ENCODE results near the gene CLASP1.
"Not testable (repeated sequence)": the region's sequence is repeated elsewhere in the genome, so short reads cannot be mapped to it uniquely, and the experiment has no call there.

CLASP1 gene

DNA sequence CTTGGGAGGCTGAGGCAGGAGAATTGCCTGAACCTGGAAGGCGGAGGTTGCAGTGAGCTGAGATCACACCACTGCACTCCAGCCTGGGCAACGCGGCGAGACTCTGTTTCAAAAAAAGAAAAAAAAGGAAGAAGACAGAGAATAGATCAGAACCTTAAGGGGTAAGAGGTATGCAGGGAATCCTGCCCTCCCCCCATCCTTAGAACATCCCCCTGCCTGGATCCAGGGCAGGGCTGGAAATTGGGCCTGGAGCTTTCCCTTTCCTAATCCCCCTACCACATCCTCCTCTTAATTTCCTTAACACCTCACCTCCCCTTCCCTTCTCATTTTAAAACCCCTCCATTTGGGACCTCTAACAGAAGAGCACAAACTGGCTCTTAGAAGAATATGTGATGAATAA is 62.1 kb downstream of the CLASP1 start:
- Mint-ChIP-seq H3K9me3 (no peaks in the 10 kb centered on the region), H3K27ac (no peak overlapping the region), H3K4me3 (no peak overlapping the region), H3K27me3 (no peaks in the 10 kb centered on the region), H3K4me1 (peaks cover 37% of the 10 kb centered on the region), H3K36me3 (peaks cover 18% of the 10 kb centered on the region)
- ATAC-seq: no peak

DNA sequence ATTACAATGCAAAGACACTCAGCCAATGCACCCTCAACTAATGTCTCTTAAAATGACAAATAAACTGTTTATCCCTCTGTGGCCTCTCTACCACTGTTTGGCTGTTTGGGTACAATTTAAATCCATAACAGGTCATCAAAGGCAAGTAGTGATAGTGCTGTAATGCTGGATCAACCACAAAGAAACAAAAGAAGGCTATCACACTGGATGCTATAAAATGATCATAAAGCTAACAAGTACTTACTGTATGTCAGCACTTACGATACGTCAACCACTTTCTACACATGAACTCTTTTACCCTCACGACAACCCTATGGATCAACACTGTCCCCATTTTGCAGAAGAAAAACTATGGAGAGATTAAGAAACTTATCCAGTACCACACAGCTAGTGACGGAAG is 64.5 kb downstream of the CLASP1 start:
- Mint-ChIP-seq H3K27ac (no peak overlapping the region), H3K27me3 (no peaks in the 10 kb centered on the region)
- no peak for ATAC-seq

DNA sequence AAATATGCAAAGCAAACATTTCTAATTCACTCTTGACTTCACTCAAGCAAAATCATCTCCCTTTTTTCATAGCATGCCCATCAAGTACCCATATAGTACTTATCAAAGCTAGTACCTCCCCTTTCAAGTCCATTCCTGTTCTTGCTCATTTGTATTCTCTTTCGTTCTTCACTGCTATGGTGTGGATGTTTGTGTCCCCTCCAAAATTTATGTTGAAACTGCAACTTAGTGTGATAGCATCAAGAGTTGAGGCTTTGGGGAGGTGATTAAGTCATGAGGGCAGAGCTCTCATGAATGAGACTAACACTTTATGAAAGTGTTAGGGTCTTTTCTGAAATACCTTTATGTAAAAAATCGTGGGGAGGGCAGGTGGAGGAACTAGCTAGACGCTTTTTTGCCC is 65.7 kb downstream of the CLASP1 start:
- Mint-ChIP-seq H3K36me3 (peaks cover 34% of the 10 kb centered on the region), H3K4me3 (no peak overlapping the region), H3K27ac (no peak overlapping the region), H3K4me1 (peaks cover 46% of the 10 kb centered on the region), H3K9me3 (no peaks in the 10 kb centered on the region), H3K27me3 (no peaks in the 10 kb centered on the region)
- ATAC-seq: no peak

More for the DNA sequence above, 64.5 kb downstream of the CLASP1 start:
- peaks cover 35% of the 10 kb centered on the region for H3K4me1 Mint-ChIP-seq
- H3K9me3 Mint-ChIP-seq: no peaks in the 10 kb centered on the region
- H3K4me3 Mint-ChIP-seq: no peak overlapping the region
- peaks cover 23% of the 10 kb centered on the region for H3K36me3 Mint-ChIP-seq

DNA sequence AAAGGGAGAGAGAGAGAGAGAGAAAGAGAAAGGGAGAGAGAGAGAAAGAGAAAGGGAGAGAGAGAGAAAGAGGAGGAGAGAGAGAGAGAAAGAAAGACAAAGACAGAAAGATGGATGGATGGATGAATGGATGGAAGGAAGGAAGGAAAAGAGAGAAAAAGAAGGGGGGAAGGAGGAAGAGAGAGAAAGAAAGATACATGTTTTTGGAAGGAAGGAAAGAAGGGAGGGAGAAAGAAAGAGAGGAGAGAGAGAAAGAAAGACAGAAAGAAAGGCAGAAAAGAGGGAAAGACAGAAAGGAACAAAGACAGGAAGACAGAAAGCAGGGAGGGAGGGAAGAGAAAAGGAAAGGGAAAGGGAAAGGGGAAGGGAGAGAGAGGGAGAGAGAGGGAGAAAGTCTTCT is 67.0 kb downstream of the CLASP1 start:
- Mint-ChIP-seq H3K27me3 (no peaks in the 10 kb centered on the region), H3K4me3 (no peak overlapping the region), H3K9me3 (no peaks in the 10 kb centered on the region), H3K36me3 (peaks cover 34% of the 10 kb centered on the region), H3K27ac (no peak overlapping the region), H3K4me1 (peaks cover 47% of the 10 kb centered on the region)
- ATAC-seq: no peak

DNA sequence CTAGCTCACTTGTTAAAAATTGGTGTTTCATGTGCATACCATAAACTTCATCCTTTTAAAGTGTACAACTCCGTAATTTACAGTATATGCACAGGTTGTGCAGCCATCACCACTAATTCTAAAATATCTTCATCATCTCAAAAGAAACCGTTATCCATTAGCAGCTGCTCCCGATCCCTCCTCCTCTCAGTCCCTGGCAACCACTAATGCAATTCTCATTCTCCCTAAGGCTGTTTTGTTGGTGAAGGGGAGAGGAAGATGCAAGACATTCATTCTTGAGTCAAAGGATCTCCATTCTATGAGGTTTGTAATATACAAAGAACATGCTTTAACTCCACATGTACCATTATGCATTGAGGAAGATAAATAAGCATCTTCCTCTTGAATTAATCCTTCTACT is 70.0 kb downstream of the CLASP1 start:
- H3K4me1 Mint-ChIP-seq: peaks cover 38% of the 10 kb centered on the region
- no peaks in the 10 kb centered on the region for H3K27me3 Mint-ChIP-seq
- no peak overlapping the region for H3K27ac Mint-ChIP-seq
- ATAC-seq: no peak
- H3K36me3 Mint-ChIP-seq: peaks cover 26% of the 10 kb centered on the region
- H3K9me3 Mint-ChIP-seq: no peaks in the 10 kb centered on the region
- no peak overlapping the region for H3K4me3 Mint-ChIP-seq

DNA sequence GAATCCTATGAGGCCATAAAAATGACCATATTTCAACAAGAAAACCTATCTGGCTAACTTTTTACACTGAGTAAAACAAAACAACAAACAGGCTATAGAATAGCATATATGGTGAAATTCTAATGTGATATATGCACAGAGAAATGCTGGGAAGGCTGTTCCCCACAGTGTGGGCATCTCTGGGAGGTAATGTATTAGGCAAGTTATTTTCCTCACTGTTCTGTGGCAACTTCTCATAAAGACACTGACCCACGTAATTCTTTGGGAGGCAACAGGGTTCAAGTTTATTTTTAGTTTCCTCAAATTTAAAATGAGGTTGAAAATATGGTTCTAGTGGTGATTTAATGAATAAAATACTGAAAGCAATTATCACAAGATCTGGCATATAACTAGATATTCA is 71.9 kb downstream of the CLASP1 start:
- Mint-ChIP-seq H3K9me3 (no peaks in the 10 kb centered on the region), H3K4me3 (no peak overlapping the region), H3K36me3 (peaks cover 18% of the 10 kb centered on the region), H3K27ac (no peak overlapping the region), H3K4me1 (peaks cover 30% of the 10 kb centered on the region), H3K27me3 (no peaks in the 10 kb centered on the region)
- ATAC-seq: no peak

DNA sequence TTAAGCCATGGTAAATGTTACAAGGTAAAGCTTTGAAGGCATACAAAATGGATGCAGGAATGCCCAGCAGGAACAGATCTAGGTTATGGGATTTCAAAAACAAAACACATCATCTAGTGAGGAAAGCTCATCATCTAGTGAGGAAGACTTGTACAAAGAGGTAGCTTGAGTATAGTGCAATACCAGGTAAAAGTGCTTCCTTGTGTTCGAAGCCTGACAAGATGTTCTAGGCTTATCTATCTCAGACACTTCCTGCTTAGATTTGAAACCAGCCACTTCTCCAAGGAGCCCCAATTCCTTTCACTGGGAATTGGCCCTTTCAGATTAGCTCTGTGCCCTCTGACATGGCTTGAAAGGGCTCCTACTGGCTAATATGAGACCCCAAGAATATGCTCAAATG is 73.0 kb downstream of the CLASP1 start:
- no peak overlapping the region for H3K4me3 Mint-ChIP-seq
- peaks cover 22% of the 10 kb centered on the region for H3K4me1 Mint-ChIP-seq
- H3K27ac Mint-ChIP-seq: no peak overlapping the region
- H3K27me3 Mint-ChIP-seq: no peaks in the 10 kb centered on the region
- H3K9me3 Mint-ChIP-seq: no peaks in the 10 kb centered on the region
- peaks cover 20% of the 10 kb centered on the region for H3K36me3 Mint-ChIP-seq
- ATAC-seq: no peak

DNA sequence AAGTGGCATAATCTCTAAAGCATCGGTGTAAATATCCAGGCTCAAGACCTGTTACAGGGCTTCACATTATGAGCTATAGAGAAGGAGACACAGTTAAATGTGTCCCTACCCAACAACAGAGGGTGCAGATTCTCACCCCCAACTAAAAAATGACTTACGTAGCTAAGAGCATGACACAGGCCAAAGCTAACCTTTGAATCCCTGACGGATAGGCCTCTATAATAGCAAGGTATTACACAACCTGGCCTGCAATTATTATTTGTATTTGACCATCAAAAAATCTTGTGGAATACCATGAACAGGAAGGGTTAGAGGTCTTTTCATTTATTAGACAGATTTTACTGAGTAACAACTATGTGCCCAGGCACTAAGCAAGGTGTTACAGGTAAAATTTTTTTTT is 73.5 kb downstream of the CLASP1 start:
- peaks cover 20% of the 10 kb centered on the region for H3K36me3 Mint-ChIP-seq
- no peak for ATAC-seq
- H3K27me3 Mint-ChIP-seq: no peaks in the 10 kb centered on the region
- H3K4me1 Mint-ChIP-seq: peaks cover 20% of the 10 kb centered on the region
- no peak overlapping the region for H3K4me3 Mint-ChIP-seq
- H3K27ac Mint-ChIP-seq: no peak overlapping the region
- no peaks in the 10 kb centered on the region for H3K9me3 Mint-ChIP-seq

DNA sequence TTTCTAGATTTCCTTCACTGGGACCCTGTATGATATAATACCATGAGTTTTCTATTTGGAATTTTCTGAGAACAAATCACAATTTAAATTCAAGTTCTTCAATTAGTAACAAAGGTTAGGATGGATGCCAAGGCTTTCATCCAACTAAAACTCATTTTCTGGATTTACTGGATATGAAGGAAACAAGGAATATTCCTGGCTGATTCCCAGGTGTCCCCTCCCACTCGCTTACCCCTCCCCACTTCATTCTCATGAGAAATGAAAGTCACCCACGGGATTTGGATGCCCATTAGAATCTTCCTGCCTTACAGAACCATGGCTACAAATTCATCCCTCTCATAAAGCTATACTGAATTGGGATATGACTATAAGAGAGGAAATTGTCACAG is 78.6 kb downstream of the CLASP1 start:
- Mint-ChIP-seq H3K4me3 (no peak overlapping the region), H3K36me3 (peaks cover 17% of the 10 kb centered on the region), H3K27ac (no peak overlapping the region), H3K27me3 (no peaks in the 10 kb centered on the region), H3K9me3 (no peaks in the 10 kb centered on the region), H3K4me1 (peaks cover 18% of the 10 kb centered on the region)
- no peak for ATAC-seq

DNA sequence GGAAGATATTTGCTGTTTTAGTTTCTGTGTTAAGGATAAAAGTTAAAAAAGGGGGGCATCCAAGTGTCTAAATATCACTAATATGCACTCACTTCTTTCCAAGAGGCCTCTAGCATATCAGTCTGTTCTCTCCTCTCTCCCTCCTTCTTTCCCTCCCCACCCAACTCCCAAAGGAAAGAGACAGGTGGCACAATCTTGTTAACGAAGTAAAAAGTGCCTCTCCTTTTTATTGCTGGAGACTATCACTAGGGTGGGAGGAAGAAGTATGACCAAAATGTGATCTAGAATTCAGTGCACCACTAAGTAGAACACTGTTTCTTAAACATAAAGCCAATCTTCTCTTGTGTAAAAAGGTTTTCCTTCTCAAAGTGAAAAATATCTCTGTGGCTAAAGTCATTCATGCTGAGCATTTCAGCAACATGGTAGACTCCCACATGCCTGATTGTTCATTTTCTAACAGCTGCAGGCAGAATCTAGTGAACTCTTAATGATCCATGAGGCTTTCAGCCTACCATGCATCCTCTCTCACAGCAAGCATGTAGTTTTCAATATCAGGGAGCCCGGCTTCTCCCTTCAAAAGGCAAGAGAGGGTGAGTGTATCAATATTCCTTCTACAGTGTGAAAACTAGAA is 79.1 kb downstream of the CLASP1 start:
- no peak overlapping the region for H3K4me3 Mint-ChIP-seq
- H3K27ac Mint-ChIP-seq: no peak overlapping the region
- no peaks in the 10 kb centered on the region for H3K27me3 Mint-ChIP-seq
- H3K4me1 Mint-ChIP-seq: peaks cover 18% of the 10 kb centered on the region
- H3K36me3 Mint-ChIP-seq: peaks cover 17% of the 10 kb centered on the region
- no peaks in the 10 kb centered on the region for H3K9me3 Mint-ChIP-seq
- ATAC-seq: no peak

DNA sequence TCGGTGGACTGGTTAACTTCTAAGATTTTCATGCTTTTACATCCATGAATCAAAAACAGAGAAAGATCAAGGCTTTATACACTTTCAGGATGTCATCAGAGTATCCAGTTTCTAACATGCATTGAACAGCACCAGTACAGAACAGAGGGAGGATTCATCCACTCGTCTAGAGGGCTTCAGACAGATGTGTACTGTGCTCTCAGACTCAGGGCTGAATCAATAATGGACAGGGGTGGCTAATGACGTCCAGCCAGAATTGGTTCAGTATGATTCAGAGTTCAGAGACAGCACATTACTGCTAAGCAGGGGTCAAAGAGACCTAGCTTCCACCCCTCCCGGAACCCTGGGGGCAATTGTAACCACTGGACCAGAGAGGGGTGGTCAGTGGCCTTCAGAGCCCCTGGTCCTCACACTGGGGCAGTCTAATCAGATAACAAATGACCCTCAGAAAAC is 81.3 kb downstream of the CLASP1 start:
- Mint-ChIP-seq H3K27ac (no peak overlapping the region), H3K4me3 (no peak overlapping the region)
- ATAC-seq: no peak

DNA sequence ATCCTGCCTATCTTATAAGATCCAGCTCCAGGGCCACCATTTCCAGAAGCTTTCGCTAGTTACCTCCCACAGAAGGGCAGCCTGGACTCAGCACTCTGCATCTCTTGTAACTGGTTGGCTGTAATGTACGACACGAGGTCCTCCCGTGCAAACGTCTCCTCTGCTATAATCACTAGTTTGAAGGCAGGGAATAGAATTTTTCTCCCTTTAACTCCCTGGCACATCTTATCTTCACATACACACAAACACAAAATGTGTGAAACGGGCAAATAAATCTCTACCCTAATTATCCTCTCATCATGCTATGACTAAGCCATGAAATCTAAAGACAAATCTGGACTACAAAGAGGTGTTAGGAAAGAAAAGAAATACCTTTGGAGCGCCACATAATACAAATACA is 81.8 kb downstream of the CLASP1 start:
- Mint-ChIP-seq H3K27ac (no peak overlapping the region), H3K4me1 (peaks cover 28% of the 10 kb centered on the region)

More for the DNA sequence above, 81.3 kb downstream of the CLASP1 start:
- peaks cover 22% of the 10 kb centered on the region for H3K4me1 Mint-ChIP-seq
- H3K27me3 Mint-ChIP-seq: no peaks in the 10 kb centered on the region
- H3K9me3 Mint-ChIP-seq: no peaks in the 10 kb centered on the region
- peaks cover 35% of the 10 kb centered on the region for H3K36me3 Mint-ChIP-seq

DNA sequence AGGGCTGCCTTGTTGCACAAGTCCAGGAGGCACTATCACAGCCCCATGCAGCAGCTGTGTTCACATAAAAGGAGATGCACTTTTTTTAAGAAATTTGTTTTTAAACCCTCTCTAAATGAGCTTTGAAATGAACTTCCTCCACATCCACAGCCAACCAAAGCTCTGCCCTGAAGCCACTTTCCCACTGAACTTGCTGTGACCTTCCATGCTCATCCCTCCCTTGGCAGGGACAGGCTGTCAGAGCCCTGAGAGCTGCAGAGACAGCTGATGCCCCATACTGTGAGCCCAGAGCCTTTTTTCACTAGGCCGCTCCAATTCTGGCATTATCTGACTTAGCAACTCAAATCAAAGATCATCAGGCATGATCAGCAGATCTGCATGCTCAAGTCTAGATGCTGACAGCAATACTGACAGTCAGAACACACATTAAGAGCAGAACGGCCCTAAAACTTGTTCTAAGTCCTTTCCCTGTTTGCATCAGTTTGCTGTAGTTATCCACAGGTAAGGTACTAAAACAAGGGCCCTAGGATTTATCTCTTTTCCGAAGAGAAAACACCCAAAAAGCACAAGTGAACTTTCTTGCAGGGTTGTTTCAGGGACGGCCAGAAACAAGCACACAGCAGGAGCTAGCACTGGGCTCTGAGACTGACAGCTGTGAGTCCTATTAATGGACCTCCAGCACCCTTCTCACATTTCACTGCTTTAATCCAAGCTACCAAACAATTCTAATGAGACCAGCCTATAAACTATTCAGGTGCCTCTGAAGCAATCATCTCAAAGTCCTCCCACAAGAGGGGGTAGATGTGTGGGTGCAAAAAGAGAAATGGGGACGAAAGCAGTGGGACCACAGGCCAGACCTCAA is 83.6 kb downstream of the CLASP1 start:
- peaks cover 32% of the 10 kb centered on the region for H3K4me1 Mint-ChIP-seq
- peaks cover 27% of the 10 kb centered on the region for H3K36me3 Mint-ChIP-seq
- no peak overlapping the region for H3K4me3 Mint-ChIP-seq
- no peak overlapping the region for H3K27ac Mint-ChIP-seq
- ATAC-seq: no peak
- no peaks in the 10 kb centered on the region for H3K9me3 Mint-ChIP-seq
- no peaks in the 10 kb centered on the region for H3K27me3 Mint-ChIP-seq

More for the DNA sequence above, 81.8 kb downstream of the CLASP1 start:
- Mint-ChIP-seq H3K9me3 (no peaks in the 10 kb centered on the region), H3K27me3 (no peaks in the 10 kb centered on the region), H3K36me3 (peaks cover 37% of the 10 kb centered on the region), H3K4me3 (no peak overlapping the region)
- ATAC-seq: no peak

DNA sequence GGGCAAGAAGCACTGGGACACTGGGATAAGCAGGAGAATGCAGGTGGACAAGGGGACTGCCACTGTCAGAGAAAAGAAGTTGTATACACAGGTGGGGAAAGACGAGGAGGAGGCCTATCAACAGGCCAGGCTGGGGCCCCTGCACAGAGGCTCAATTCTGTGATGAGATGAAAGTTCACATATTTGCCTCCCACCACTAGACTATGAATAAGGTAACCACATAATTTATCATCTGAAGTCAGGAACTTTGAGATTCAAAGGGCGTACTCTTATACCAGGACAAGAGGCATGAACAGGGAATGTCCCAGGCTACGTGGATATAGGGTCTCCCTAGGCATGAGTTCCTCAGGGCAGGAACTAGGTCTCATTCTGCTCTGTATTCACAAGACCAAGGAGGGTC is 84.4 kb downstream of the CLASP1 start:
- Mint-ChIP-seq H3K9me3 (no peaks in the 10 kb centered on the region), H3K4me3 (no peak overlapping the region), H3K27me3 (no peaks in the 10 kb centered on the region), H3K27ac (no peak overlapping the region), H3K4me1 (peaks cover 32% of the 10 kb centered on the region), H3K36me3 (peaks cover 27% of the 10 kb centered on the region)
- no peak for ATAC-seq

DNA sequence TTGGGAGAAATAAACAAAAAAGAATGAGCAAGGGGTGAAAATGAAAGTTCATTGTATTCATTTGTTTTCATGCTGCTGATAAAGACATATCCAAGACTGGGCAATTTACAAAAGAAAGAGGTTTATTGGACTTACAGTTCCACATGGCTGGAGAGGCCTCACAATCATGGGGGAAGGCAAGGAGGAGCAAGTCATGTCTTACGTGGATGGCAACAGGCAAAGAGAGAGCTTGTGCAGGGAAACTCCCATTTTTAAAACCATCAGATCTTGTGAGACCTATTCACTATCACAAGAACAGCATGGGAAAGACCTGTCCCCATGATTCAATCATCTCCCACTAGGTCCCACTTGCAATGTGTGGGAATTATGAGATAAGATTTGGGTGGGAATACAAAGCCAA is 85.5 kb downstream of the CLASP1 start:
- H3K36me3 Mint-ChIP-seq: peaks cover 21% of the 10 kb centered on the region
- H3K4me1 Mint-ChIP-seq: peaks cover 40% of the 10 kb centered on the region
- not testable (repeated sequence) for ATAC-seq, H3K27me3 Mint-ChIP-seq, H3K4me3 Mint-ChIP-seq, H3K9me3 Mint-ChIP-seq, H3K27ac Mint-ChIP-seq

Measured in stimulated activated memory B cell treated with anti-CD40 and anti-IgM and Interleukin-4, amounts not matched to agents 10 μg/mL and 1 μg/mL and 100 μg/mL, for 72 hours (primary cell).